Body of pancreas (tissue), 4 donors: ENCODE results near the gene FAM20C. TPM values are rescaled to one million over a fixed set of nuclear protein-coding genes. Genes with fewer than 3 reads are reported as not detected.

ENCODE experiments used
- ATAC-seq: fragments of 150-250 bp; one replicate; pipeline ENCODE4 v1.9.1; 2016
- DNase-seq, 4 donors: peaks; one replicate each; pipeline ENCODE4 v3.0.0-alpha.2; 2019
- H3K27ac ChIP-seq, 4 donors: fragments of 200-600 bp; sonication (generic); 1 replicate in 3 of 4; 2 replicates in 1 of 4; pipeline versions ENCODE4 v1.5.1 to v1.6.1; 2016 to 2019; ENCODE audit warnings: mild to moderate bottlenecking in 1 of 4, mixed read lengths in 1 of 4, moderate library complexity in 1 of 4
- H3K27me3 ChIP-seq, 2 donors: fragments of 200-600 bp; sonication (generic); one replicate each; pipeline ENCODE4 v1.6.0; 2016; ENCODE audit warnings: mild to moderate bottlenecking in 1 of 2
- H3K36me3 ChIP-seq, 2 donors: fragments of 200-600 bp; sonication (generic); replicated peaks in 1 of 2; 2 replicates each; pipeline ENCODE4 v1.5.1; 2016; ENCODE audit warnings: low read depth in 2 of 2; ENCODE audit not compliant: insufficient read depth in 1 of 2
- H3K4me1 ChIP-seq: fragments of 200-600 bp; sonication (generic); one replicate; pipeline ENCODE4 v1.6.0; 2016
- H3K4me3 ChIP-seq, 2 donors: fragments of 200-600 bp; sonication (generic); 1 replicate in 1 of 2; 2 replicates in 1 of 2; pipeline ENCODE4 v1.5.1; 2016 to 2019
- H3K9me3 ChIP-seq, 3 donors: fragments of 200-600 bp; sonication (generic); 1 replicate in 2 of 3; 2 replicates in 1 of 3; pipeline ENCODE4 v1.5.1; 2016
- POLR2A ChIP-seq, 3 donors: fragments of 450-650 bp; IDR thresholded peaks; one replicate each; pipeline ENCODE4 v1.6.1; 2016; ENCODE audit warnings: antibody characterized with exemption in 3 of 3, mild to moderate bottlenecking in 2 of 3
- WGBS, 2 donors: methylation state at CpG; one replicate each; pipeline ENCODE4 v1.1.5; 2017; 5-methylcytosine and 5-hydroxymethylcytosine counted together
- intact Hi-C: fragments of 100-400 bp; cut with DNase I; formaldehyde crosslinking; loops from one replicate; pipeline ENCODE4 v1.15.1; 2023
- total RNA-seq, 2 donors: library from RNA; depleted of rRNA; stranded (reverse); fragments of >200 nt; gene quantifications; one replicate each; pipeline ENCODE4 v1.1.0, GENCODE V29; 2016
- TF ChIP-seq, protein P1 (sequence below), 7 experiments: fragments of 450-650 bp in 4 of 7; fragments of 200-600 bp in 3 of 7; sonication (generic) in 3 of 7; IDR thresholded peaks; one replicate each; pipeline ENCODE4 v1.5.1; 2016 to 2019; ENCODE audit warnings: antibody characterized with exemption in 7 of 7

FAM20C gene
- total RNA-seq, 2 donors from 2014 or later = 12.7 to 26.0 TPM

DNA sequence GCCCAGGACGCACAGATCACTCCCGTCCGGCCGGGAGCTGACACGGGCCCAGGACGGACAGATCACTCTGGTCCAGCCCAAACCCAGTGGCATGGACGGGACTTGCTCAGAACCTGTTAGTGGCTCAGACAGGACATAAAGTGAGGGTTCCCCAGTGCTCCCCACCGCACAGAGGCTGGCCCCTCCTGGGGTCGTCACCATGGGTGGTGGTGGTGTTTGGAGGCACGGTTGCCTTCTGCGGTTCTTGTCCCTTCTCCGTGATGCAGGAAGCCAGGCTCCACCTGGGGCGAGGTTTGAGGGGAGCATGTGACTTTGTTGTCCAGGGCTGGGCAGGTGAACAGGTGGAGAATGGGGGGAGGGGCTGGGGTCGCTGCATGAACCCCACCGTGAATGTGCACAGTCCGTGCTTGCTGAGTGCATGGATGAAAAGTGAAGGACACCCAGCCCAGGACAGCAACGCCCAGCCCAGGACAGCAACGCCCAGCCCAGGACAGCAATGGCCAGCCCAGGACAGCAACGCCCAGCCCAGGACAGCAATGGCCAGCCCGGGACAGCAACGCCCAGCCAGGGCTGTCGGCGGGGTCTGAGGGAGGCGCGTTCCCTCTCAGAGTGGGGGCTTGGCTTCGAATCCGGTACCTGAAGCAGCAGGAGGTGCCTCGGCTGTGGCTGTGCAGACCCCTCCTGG, 26.7 kb downstream of the FAM20C start:
- intact Hi-C loops = no loop called here
- H3K27ac ChIP-seq = peak overlapping the region; percentile 32 to 82 (median 68)
- TF ChIP-seq, protein P1, sequence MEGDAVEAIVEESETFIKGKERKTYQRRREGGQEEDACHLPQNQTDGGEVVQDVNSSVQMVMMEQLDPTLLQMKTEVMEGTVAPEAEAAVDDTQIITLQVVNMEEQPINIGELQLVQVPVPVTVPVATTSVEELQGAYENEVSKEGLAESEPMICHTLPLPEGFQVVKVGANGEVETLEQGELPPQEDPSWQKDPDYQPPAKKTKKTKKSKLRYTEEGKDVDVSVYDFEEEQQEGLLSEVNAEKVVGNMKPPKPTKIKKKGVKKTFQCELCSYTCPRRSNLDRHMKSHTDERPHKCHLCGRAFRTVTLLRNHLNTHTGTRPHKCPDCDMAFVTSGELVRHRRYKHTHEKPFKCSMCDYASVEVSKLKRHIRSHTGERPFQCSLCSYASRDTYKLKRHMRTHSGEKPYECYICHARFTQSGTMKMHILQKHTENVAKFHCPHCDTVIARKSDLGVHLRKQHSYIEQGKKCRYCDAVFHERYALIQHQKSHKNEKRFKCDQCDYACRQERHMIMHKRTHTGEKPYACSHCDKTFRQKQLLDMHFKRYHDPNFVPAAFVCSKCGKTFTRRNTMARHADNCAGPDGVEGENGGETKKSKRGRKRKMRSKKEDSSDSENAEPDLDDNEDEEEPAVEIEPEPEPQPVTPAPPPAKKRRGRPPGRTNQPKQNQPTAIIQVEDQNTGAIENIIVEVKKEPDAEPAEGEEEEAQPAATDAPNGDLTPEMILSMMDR (IDR thresholded peaks at IDR 0.05) = no peak
- no peak for TF ChIP-seq POLR2A (IDR thresholded peaks at IDR 0.05)
- ATAC-seq (no peak), DNase-seq (no peak)
- 86 to 90% methylated on average over 7 to 20 of the region's 28 CpGs for WGBS, 2 donors
- H3K4me1 ChIP-seq = peaks cover 23% of the 10 kb centered on the region
- H3K4me3 ChIP-seq = no peak overlapping the region
- H3K36me3 ChIP-seq = no peaks in the 10 kb centered on the region
- no peaks in the 10 kb centered on the region for H3K27me3 ChIP-seq
- no peaks in the 10 kb centered on the region for H3K9me3 ChIP-seq

DNA sequence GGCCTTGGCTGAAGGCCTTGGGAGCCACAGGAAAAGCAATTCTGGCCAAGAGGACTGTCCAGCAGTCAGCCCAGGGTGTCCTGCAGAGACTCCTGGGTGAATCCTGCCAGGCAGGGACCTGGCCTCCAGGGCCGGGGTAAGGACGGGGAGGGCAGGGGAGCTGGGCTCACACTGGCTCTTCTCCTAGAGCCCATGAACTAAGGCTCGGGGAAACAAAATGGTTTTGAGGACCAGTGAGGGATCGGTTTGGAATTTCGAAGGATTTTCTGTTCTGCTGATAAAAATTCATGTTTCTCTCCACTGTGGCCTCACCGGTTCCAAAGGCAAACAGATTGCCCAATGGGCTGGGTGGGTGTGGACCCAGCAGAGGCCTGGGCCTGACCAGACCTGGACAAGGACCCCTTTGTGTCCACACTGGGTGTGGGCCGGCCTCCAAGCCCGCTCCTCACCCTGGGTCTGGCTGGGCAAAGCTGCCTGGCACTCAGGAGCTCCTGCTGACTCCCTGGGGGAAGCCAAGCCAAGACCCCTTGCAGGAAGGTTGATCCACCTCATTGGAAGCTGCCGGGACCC, 27.3 kb downstream of the FAM20C start:
- H3K9me3 ChIP-seq = no peaks in the 10 kb centered on the region
- WGBS, 2 donors = 53 to 60% methylated on average over 6 to 9 of the region's 9 CpGs
- peaks cover 23% of the 10 kb centered on the region for H3K4me1 ChIP-seq
- TF ChIP-seq, protein P1 (IDR thresholded peaks at IDR 0.05) = no peak
- TF ChIP-seq POLR2A (IDR thresholded peaks at IDR 0.05) = peak in 1 of 3 donors; percentile 16
- DNase-seq = peak; percentile 57 to 78 (median 74)
- intact Hi-C loops = no loop called here
- H3K27ac ChIP-seq = peak overlapping the region; percentile 58 to 82 (median 68)
- no peaks in the 10 kb centered on the region for H3K36me3 ChIP-seq
- ATAC-seq = peak; percentile 83
- H3K4me3 ChIP-seq = no peak overlapping the region
- no peaks in the 10 kb centered on the region for H3K27me3 ChIP-seq

DNA sequence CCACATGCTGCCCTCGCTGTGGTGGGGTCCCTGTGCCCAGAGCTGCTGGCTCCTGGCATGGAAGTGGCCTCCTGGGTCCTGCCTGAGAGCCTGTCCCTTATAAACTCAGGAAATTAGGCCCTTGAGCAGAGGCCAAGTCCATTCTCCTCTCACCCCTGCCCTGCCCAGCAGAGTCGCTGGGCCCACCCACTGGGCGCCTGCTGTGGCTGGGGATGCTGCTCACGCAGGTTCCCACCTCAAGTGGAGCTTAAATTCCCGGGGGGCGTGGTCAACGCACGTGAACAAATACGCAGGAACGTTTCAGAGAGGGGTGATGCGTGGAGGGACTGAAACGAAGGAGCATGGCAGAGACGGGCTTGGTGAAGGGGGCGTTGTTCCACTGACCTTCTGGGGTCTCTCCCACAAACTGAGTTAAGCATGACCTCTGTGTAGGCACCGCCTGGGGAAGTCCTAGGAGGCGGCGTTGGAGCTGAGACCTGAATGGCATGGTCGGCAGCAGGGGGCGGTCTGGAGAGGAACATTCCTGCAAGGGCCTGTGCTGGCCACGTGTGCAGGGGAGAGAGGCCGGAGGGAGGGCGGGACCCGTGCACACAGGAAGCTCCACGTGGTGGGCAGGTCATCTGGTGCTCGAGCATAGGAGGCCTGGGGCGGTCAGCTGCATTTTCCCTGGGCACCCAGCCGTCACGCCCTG, 27.9 kb downstream of the FAM20C start:
- no peaks in the 10 kb centered on the region for H3K27me3 ChIP-seq
- no peak overlapping the region for H3K4me3 ChIP-seq
- H3K27ac ChIP-seq = peak overlapping the region; percentile 58 to 82 (median 68)
- TF ChIP-seq POLR2A (IDR thresholded peaks at IDR 0.05) = no peak
- TF ChIP-seq, protein P1 (IDR thresholded peaks at IDR 0.05) = peak in 1 of 7 experiments; percentile 6
- H3K36me3 ChIP-seq = no peaks in the 10 kb centered on the region
- intact Hi-C loops = no loop called here
- H3K9me3 ChIP-seq = no peaks in the 10 kb centered on the region
- peak in 2 of 4 donors; percentile 40 for DNase-seq
- peak; percentile 13 for ATAC-seq
- peaks cover 23% of the 10 kb centered on the region for H3K4me1 ChIP-seq
- 59 to 60% methylated on average over 19 to 28 of the region's 28 CpGs for WGBS, 2 donors

DNA sequence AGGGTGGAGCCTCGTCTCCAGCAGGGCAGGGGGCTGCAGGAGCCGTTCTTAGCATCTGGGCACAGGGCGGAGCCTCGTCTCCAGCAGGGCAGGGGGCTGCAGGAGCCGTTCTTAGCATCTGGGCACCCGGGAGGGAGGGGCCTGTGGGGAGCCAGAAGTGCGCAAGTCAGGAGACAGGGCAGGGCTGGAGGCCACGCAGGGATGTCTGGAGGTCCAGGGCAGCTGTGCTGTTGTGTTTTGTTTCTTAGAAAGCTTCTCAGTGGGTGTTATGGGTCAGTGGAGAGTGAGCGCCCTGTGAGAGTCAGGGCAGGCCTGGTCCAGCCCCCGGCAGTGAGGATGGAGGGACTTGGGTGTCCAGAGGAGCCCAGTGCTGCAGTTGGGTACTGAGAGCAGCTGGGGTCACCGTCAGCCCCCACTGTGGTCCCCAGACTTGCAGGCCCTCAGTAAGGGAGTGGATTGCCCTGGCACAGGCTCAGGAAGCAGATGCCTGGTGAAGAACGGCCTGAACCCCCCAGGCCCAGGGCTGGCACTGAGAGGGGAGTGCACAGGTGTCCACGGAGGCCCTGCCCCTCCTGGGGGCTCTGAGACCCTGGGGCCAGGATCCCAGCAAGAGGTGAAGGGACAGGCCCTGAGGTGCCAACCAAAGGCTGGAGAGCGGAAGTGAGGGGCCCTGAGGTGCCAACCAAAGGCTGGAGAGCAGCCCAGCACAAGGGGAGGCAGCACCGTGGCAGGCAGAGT, 29.8 kb downstream of the FAM20C start:
- Histone ChIP-seq H3K9me3 (no peaks in the 10 kb centered on the region), H3K4me3 (no peak overlapping the region), H3K36me3 (no peaks in the 10 kb centered on the region), H3K4me1 (peaks cover 23% of the 10 kb centered on the region), H3K27ac (no peak overlapping the region), H3K27me3 (no peaks in the 10 kb centered on the region)
- intact Hi-C loops = no loop called here
- 77 to 93% methylated on average over 4 to 11 of the region's 15 CpGs for WGBS, 2 donors
- no peak for ATAC-seq
- TF ChIP-seq POLR2A (IDR thresholded peaks at IDR 0.05) = no peak
- TF ChIP-seq, protein P1 (IDR thresholded peaks at IDR 0.05) = no peak
- no peak for DNase-seq
